Activated CD8-positive, alpha-beta T cell treated with anti-CD3 and anti-CD28 coated beads, Interleukin-2, amount 10 ng/mL, durations not matched to agents 7 days and 5 days (primary cell): ENCODE measurements around the gene TIRAP. TPM values are rescaled to one million over a fixed set of nuclear protein-coding genes. Genes with fewer than 3 reads are reported as not detected.

Source experiments
- total RNA-seq, 2 experiments: library from RNA; stranded (reverse); gene quantifications; one replicate each; pipeline ENCODE4 v1.2.3, GENCODE V29; 2021

The TIRAP gene
- total RNA-seq, 2 experiments from 2014 or later: 15.3 to 15.4 TPM

Other genes starting within 250 kb of the TIRAP start
- 1 to 10 TPM; 3.6 to 4.1 TPM for gene CDON, start 220.2 kb upstream of the TIRAP start, total RNA-seq
- gene RPUSD4, start 71.4 kb upstream of the TIRAP start, total RNA-seq: 10 to 100 TPM; 31.6 to 32.1 TPM
- gene FAM118B, start 71.3 kb upstream of the TIRAP start, total RNA-seq: 10 to 100 TPM; 11.8 to 12.8 TPM
- gene SRPRA, start 14.2 kb upstream of the TIRAP start, total RNA-seq: 100 to 1,000 TPM in 1 of 2 experiments, 10 to 100 TPM in 1; 99.0 to 103 TPM
- gene FOXRED1, start 13.9 kb upstream of the TIRAP start, total RNA-seq: 10 to 100 TPM; 46.5 to 50.4 TPM
- gene DCPS, start 21.0 kb downstream of the TIRAP start, total RNA-seq: 10 to 100 TPM; 21.8 to 22.5 TPM
- gene ST3GAL4, start 72.6 kb downstream of the TIRAP start, total RNA-seq: 10 to 100 TPM; 10.3 to 11.8 TPM